Inferior parietal cortex (tissue), 1 donor: Measurements from ENCODE around the gene TPD52L2.
A peak's percentile ranks its signal among the peaks of the same experiment; 100 is the strongest.
"Not testable (repeated sequence)": the region's sequence is repeated elsewhere in the genome, so short reads cannot be mapped to it uniquely, and the experiment has no call there.

ENCODE experiments used
- DNase-seq: peaks from one replicate; pipeline ENCODE4 v3.0.0-alpha.2; 2016; ENCODE audit errors: extremely low spot score

TPD52L2 gene

DNA sequence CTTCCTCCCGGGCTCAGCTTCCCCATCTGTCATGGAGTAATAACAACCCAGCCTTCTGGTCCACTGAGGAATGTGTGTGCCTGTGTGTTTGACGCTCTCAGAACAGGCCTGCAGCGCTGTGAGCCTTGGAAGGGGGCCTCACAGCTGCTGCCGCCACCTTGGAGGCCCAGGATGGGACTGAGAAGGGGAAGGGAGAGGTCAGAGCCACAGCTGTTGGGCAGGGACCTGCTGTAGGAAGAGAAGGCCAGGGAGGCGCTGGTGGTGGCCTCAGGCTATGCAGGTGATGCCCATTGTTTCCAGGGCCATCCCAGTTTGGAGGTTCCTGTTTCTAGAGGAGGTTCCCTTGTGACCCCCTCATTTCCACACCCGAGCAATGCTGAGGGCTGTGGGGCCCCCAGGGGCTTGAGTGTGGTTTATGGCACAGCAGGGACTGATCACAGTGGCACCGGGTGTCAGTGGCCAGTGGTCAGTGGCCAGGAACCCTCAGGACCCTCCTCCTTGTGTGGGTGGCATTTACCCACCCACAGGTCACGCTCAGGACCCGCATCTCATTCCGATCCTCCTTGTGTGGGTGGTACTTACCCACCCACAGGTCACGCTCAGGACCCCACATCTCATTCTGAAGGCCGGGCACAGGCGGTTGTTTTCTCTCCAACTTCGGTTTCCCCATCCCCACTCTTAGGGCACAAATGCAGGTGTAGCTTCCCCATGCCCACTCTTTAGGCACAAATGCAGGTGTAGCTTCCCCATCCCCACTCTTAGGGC lies 14.0 kb downstream of the TPD52L2 start:
- DNase-seq = no peak

GRCh38 chr20:63880901-63881300 lies 15.8 kb downstream of the TPD52L2 start:
- DNase-seq = not testable (repeated sequence)

GRCh38 chr20:63881451-63882226 lies 16.6 kb downstream of the TPD52L2 start:
- DNase-seq = no peak

DNA sequence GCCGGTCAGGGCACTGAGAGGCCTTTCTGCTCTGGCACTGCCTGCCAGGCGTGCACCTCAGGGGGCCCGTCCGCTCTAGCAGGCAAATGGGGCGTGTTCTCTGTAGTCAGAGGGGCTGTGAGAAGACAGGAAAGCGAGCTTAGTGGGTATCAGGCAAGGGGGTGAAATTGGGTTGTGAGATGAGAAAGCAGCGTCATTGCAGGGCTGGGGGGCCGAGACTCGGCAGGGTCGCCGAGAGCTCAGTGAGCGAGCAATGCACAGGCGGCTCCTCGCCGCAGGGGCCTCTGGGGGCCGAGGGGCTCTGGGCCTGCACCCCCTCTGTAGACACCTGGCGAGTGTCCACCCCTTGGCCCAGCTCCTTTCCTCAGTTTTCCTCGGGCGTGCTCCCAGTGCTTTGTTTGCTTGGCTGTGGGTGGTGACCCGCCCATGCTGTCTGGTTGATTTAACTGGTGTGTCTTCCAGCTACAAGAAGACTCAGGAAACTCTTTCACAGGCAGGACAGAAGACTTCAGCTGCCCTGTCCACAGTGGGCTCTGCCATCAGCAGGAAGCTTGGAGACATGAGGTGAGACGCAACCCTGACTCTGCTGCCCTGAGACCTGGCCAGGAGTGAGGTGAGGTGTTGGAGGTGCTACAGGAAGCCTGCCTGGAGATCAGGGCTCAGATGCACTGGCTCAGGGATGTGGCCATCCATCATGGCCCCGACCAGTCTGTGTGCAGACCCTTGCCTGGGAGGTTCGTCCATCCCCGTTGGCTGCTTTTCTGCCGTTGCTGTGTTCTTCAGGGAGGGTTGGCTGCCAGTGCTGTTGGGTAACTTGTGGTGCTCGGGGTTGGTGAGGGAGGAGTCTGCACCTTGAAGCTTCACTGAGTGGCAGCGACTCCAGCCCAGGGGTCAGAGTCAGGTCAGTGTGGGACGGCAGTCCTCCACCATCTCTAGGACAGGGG lies 17.5 kb downstream of the TPD52L2 start:
- no peak for DNase-seq

- no peak for DNase-seq
Observed at GRCh38 chr20:63883201-63883593, 18.1 kb downstream of the TPD52L2 start.

DNA sequence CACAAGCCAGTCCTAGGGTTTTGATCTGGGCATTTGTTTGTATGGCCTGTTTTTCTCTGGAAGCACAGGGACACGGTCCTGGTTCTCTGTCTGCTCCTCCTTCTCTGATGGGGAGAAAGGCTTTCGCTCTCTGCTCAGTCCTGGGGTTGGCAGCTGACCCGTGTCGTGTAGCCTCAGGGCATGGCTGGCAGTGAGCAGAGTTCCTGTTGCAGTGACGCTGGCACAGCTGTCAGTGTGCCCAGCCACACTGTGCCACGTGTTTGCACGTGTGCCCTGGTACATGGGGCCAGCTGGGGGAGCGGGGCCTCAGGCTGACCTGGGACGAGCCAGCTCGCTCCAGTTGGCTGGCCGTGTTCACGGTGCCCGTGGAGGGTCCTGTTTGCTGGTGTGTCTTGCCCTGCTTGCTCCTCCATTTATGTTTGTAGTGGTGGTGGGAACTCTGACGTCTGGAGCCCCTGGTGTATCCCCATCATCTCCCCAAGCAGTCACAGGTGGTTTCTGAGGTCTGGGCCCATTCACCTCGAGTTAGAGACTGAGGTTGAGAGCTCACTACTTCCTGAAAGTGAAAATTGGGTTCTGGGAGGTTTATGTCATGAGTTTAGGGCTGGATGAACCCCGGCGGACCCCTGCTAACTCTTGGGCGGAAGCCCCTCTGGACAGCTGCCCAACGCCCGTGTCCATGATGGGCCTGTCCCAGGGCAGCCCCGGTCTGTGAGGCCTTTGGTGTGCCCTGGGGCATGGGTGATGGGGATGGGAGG lies 19.6 kb downstream of the TPD52L2 start:
- DNase-seq = no peak

DNA sequence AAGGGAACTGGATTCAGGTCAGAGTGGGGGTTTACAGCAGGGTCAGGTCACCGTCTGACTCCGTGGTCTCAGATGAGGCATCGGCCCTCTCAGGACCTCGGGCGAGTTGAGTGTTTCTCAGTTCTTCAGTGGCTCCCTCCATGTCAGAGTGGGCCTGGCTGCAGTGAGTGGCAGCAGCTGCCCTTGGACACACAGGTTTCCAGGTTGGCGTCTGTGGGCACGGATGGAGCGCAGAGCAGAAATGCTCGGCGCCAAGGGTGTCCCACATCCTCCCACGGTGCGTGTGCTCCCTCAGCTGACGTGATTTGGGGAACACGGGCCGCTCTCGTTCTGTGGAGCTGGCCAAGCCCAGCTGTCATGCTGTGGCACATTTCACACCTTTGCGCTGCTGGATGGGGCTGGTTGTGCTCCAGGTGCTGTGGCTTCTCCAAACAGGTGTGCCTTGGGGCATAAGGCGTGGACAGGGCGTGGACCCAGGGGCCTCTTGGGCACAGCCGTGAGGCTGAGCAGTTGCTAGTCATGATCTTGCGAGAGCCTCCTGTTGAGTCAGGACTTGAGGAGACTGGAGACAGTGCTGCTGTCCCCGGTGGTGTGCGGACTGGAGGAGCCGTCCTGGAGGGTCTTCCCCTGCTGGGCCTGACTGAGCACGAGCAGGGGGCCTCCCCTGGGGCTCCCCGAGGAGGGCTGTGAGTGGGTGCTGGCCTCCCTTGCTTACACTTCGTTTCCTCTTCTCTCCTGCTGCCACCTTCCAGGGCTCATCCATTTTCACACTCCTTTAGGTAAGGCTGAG lies 20.4 kb downstream of the TPD52L2 start:
- DNase-seq = no peak

GRCh38 chr20:63886054-63886419 lies 21.0 kb downstream of the TPD52L2 start:
- DNase-seq = no peak

DNA sequence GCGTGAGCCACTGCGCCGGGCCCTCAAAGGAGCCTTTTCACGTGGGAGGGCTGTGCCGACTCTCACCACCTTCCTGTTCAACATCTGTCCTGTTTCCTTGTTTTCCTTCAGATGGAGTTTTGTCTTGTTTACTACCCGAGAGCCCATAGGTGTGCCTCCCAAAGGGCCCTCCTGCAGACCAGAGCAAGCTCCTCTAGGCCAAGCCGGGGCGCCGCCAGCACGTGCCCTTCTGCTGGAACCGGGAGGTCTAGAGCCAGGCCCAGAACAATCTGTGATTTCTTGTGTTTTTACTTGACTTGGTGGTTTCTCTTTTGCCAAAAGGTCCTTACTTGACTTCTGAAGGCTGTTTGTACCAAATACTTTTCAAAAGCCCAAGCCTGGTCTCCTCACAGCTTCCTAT lies 21.9 kb downstream of the TPD52L2 start:
- no peak for DNase-seq

DNA sequence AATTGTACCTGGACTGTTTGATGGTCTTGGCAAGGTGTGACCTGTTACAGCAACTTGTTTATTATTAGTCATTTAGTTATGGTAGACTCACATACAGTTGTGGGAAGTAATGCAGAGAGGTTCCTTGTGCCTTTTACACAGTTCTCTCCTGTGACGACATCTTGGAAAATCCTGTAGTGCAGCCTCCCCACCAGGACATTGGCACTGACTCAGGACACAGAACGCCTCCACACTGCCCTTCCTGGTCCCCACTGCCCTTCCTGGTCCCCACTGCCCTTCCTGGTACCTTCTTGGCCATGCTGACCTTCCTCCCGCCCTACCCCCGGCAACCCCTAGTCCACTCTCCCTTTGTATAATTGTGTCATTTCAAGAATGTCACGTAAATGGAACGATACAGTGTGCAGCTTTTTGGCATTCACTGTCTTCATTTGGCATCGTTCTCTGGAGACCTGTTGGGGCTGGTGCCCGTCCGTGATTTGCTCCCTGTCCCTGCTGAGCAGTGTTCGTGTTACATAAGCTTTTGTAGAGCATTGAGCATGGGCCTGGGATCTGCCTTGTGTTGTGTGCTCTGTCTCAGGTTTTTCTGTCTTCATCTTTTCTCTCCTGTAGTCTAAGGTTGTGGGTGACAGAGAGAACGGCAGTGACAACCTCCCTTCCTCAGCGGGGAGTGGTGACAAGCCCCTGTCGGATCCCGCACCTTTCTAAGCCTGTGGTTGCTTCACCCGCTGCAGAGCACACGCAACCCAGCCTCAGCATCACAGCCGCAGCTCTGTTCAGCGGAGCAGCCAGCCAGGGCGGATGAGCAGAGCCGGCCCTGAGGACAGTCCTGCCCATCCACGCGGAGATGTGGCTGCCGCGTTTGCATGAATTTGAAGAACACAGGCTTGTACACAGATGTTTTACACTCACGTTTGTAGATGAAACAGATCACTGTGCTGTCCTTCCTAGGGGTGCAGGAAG lies 24.5 kb downstream of the TPD52L2 start:
- no peak for DNase-seq

- no peak for DNase-seq
Observed at GRCh38 chr20:63890201-63890576, 25.1 kb downstream of the TPD52L2 start.

DNA sequence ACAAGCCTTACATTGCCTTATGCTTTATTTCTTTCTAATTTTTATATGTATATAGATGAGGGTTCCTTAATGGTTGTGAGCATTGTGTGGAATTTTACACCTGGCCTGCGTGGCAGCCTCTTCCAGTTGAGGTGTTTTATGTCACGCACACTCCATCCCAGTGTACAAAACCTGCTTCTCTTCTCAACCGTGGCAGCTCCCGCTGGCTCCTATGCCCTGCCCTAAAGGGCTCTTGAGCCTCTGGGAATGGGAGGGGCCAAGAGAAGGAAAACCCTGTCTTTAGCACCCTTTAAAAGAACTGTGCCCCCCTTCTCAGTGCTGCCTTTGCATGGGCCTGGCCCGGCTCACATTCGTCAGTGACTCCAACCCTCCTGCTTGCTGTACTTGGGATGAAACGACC lies 25.5 kb downstream of the TPD52L2 start:
- DNase-seq = no peak

DNA sequence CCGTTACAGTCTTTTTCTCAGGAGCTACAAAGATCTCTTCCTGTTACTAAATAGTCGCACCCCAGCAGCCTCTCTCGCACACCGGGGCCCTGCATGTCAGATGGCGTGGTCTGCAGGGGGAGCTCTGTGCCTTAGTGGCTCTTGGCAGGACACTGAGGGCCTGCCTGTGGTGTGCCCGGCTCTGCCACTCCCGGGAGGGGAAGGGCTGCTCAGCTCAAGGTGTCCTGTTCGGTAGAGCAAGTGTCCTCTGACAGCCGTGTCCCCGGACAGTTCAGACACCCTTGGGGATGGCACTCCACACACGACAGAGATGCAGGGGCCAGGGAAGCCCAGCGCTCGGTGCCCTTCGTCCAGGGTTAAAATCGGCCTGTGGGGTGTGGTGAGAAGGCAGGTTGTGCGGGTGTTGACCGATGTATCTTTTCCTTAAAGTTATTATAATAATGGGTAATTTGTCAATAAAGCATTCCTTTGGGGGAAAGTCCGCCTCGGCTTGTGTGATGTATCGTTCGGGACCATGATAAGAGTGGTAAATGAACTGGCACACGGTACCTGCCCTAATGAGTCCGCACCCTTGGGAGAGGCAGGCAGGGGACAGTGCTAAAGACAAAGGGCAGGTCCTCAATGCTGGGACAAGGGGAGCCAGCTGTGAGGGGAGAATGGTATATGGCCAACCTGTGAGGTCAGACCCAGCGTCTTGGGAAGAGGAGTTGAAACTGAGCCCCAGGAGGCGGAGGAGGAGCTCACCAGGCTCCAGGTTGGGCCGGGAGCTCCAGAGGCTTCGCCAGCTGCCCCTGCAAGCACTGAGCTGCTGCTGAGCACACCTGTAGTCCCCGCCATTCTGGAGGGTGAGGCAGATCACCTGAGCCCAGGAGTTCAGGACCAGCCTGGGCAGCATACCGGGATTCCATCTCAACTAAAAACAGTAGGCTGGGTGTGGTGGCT lies 26.3 kb downstream of the TPD52L2 start:
- DNase-seq = no peak

DNA sequence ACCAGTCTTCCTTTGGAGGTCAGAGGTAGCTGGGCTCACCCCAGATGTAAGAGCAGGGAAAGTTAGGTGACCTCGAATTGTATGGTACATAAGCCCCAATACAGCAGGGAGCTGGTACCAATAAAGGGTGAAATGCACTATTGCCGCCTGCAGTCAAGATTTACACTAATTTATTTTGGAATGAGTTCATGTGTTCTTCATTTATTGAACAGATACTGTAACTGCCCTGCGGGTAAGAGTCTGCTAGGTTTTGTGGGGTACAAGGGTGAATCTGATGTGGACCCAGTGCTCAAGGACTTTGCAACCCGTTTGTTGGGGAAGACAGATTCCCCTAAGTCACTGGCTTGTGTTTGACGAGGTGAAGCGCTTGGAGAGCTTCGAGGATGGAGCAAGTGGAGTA lies 27.3 kb downstream of the TPD52L2 start:
- no peak for DNase-seq

DNA sequence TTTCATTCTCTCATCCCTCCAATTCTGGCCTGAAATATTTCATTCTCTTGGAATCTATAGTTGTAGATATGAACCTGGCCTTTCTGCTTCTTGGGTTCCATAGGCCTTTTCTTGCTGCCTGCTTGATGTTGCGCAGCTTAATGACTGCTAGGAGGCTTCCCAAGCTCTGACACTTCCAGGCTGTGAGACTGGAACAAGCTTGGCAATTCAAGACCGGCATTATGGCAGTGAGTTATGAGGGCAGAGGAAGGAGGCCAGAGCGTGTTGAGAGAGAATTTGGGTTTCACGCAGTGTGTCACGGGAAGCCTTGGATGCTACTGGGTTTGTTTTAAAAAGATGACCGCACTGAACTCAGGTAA lies 28.9 kb downstream of the TPD52L2 start:
- no peak for DNase-seq

DNA sequence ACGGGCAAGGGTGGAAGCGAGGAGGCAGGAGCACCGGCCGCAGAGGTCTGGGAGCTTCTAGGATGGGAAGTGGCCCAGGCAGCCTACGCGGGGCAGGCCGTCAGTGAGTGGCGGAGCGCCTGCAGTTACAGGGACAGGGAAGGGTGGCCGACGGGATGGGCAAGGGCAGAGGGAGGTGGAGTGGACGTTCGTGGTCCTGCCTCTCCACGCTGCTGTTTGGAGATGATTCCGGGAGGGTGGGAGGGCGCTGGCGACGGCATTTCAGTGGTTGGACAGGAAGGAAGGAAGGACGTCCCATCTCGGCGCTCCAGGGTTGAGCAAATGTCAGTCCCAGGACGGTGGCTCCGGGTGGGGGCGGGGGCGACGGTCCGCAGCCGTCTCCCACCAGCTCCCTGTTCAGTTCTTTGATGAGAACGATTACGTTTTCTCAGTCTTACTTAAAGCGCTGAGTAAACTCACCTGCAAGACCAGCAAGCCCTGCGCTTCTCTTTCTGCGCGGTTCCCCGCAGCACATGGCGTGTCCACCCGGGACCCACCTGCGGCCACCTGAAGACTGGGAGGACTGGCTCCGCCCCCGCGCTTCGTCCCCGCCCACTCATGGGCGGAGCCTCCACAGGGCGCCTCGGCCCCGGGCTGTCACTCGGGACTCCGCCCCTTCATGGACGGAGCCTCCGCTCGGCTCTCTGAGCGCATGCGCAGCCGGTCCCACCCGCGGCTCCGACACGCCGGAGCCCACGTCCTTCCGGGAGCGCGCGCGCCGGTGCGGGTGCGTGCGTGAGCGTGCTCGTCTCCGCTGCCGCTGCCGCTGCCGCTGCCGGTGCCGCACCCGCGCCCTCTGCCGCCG lies 29.5 kb downstream of the TPD52L2 start, which contains the start of gene DNAJC5:
TSS of gene DNAJC5 (plus strand) at position 769 of the 844 bp plus-strand sequence. CDS start 33,220 bp downstream, outside the sequence.
- DNase-seq = peak; percentile 95

DNA sequence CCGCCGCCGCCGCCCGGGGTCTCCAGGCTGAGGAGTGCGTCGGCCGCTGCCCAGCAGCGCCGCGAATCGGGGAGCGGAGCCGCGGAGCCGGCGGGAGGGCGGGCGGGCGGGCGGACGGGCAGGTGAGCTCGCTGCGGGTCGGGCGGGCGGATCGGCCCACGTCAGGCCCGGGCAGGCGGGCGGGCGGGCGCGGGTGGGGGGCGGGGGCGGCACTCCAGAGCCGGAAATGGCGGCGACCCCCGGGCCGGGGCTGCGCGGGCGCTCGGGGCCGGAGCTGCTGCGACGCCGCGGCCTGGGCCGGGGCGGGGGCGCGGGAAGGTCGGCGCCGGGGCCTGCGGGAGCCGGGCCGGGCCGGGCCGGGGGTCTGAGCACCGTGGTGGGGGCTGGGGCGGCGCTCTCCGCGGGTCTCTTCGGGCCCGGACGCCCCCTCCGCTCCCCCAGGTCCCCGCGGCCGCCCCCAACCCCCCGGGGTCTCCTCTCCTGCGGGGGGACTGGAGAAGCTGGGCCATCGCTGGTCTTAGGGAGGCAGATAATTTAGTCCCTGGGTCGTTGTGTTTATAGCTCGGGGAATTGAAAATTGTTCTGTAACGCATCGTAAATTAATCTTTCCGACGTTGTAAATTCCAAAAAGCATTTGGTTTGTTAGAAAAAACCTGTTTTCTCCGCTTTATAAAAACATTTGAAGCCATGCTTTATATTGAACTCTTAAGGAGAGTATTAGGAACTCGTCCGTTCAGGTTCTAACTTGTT lies 30.3 kb downstream of the TPD52L2 start:
- DNase-seq = no peak
